SU-DHL-6 (cell line): Measurements from ENCODE around the gene GOLPH3L.

Source experiments
- EZH2phosphoT487 ChIP-seq: fragments of 200-600 bp; sonication (generic), shearing (Covaris generic); conservative IDR thresholded peaks from 2 replicates; pipeline ENCODE4 v1.6.1; 2018; ENCODE audit warnings: mild to moderate bottlenecking, antibody characterized with exemption, low read length, moderate library complexity, mixed read lengths
- TF ChIP-seq, protein P1 (sequence below): fragments of 200-600 bp; sonication (generic); IDR thresholded peaks from one replicate; pipeline ENCODE4 v1.5.1; 2017; ENCODE audit warnings: antibody characterized with exemption, mild to moderate bottlenecking, low read length, moderate library complexity; ENCODE audit not compliant: insufficient read depth, poor library complexity, severe bottlenecking

DNA sequence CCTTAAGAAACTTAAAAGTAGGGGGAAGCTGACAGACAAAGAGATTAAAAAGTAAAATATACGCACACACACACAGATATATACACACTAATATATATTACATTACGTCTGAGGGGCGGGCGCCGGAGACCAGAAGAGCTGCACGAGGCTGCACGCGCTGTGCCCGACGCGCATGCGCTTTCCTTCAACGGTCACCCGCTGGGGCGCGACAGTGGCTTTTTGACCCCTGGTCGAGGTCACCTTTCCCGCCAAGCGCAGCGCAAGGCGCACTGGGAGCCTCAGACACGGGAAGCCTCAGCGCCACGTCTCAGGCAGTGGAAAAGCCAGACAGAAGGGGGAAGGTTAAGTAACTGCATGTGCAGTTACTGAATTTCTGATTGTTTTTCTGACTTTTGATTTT is 23.7 kb upstream of the GOLPH3L start, which contains the start of gene HORMAD1:
- TF ChIP-seq, protein P1, sequence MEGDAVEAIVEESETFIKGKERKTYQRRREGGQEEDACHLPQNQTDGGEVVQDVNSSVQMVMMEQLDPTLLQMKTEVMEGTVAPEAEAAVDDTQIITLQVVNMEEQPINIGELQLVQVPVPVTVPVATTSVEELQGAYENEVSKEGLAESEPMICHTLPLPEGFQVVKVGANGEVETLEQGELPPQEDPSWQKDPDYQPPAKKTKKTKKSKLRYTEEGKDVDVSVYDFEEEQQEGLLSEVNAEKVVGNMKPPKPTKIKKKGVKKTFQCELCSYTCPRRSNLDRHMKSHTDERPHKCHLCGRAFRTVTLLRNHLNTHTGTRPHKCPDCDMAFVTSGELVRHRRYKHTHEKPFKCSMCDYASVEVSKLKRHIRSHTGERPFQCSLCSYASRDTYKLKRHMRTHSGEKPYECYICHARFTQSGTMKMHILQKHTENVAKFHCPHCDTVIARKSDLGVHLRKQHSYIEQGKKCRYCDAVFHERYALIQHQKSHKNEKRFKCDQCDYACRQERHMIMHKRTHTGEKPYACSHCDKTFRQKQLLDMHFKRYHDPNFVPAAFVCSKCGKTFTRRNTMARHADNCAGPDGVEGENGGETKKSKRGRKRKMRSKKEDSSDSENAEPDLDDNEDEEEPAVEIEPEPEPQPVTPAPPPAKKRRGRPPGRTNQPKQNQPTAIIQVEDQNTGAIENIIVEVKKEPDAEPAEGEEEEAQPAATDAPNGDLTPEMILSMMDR: no peak
- no peak for TF ChIP-seq EZH2phosphoT487
